K562 (cell line): ENCODE data around the gene HMGCL. TPM values are rescaled to one million over a fixed set of nuclear protein-coding genes. Genes with fewer than 3 reads are reported as not detected.

Source experiments
- BHLHE40 ChIP-seq: IDR thresholded peaks from 2 replicates; pipeline ENCODE4 v1.6.1; 2011; ENCODE audit warnings: low read length, improper control_type of control experiment
- CHD1 ChIP-seq: fragments of 200-600 bp; sonication (generic); IDR thresholded peaks from one replicate; pipeline ENCODE4 v1.6.1; 2012; ENCODE audit warnings: mild to moderate bottlenecking, moderate library complexity, low read length, inconsistent platforms
- CTCF ChIP-seq, 3 experiments: IDR thresholded peaks in 2 of 3; conservative IDR thresholded peaks in 1 of 3; 2 replicates each; pipeline ENCODE4 v1.5.1; 2011 to 2012; ENCODE audit warnings: low read length in 3 of 3, mild to moderate bottlenecking in 3 of 3, control low read depth in 2 of 3, improper control_type of control experiment in 1 of 3, inconsistent platforms in 1 of 3, low read depth in 1 of 3, mixed read lengths in 1 of 3, moderate library complexity in 1 of 3; ENCODE audit not compliant: insufficient read depth in 2 of 3
- FOXP4 ChIP-seq: sonication (generic); formaldehyde crosslinking; IDR thresholded peaks from 2 replicates; pipeline ENCODE4 v1.8.0; 2022; ENCODE audit warnings: mild to moderate bottlenecking, missing genetic modification reagents, borderline replicate concordance
- HDAC6 ChIP-seq: IDR thresholded peaks from 2 replicates; pipeline ENCODE4 v1.6.1; 2012; ENCODE audit warnings: low read depth, mild to moderate bottlenecking, control low read depth, inconsistent platforms, low read length, moderate library complexity
- HMG20B ChIP-seq: fragments of 250-450 bp; sonication (Bioruptor Pico); IDR thresholded peaks from 2 replicates; pipeline ENCODE4 v1.5.0; 2021; ENCODE audit warnings: mild to moderate bottlenecking
- KAT8 ChIP-seq: fragments of 450-650 bp; IDR thresholded peaks from 2 replicates; pipeline ENCODE4 v1.6.1; 2016; ENCODE audit warnings: low read depth, mild to moderate bottlenecking
- NR2C2 ChIP-seq, 2 experiments: fragments of 200-800 bp in 1 of 2; sonication (Bioruptor generic) in 1 of 2; sonication (generic) in 1 of 2; formaldehyde crosslinking in 1 of 2; IDR thresholded peaks; 2 replicates each; pipeline versions ENCODE4 v1.6.1 to v1.8.0; 2016 to 2022; ENCODE audit warnings: mild to moderate bottlenecking in 1 of 2, missing compliant biosample characterization in 1 of 2, missing genetic modification characterization in 1 of 2, missing genetic modification reagents in 1 of 2
- POLR3G ChIP-seq: IDR thresholded peaks from 2 replicates; pipeline ENCODE4 v1.6.1; 2011; ENCODE audit not compliant: insufficient read length, insufficient replicate concordance; ENCODE audit errors: extremely low read depth
- RAD51 ChIP-seq: fragments of 450-650 bp; IDR thresholded peaks from 2 replicates; pipeline ENCODE4 v1.7.1; 2016; ENCODE audit warnings: low read depth, mild to moderate bottlenecking, borderline replicate concordance
- RHOXF2B ChIP-seq: fragments of 250-450 bp; sonication (Bioruptor Pico); conservative IDR thresholded peaks from 2 replicates; pipeline ENCODE4 v1.5.1; 2021
- SREBF1 ChIP-seq: fragments of 150-350 bp; IDR thresholded peaks from 2 replicates; pipeline ENCODE4 v1.6.1; 2014; ENCODE audit warnings: antibody characterized with exemption, low read depth, low read length, borderline replicate concordance
- XRCC4 ChIP-seq: IDR thresholded peaks from one replicate; pipeline ENCODE4 v1.6.1; 2011; ENCODE audit not compliant: insufficient read depth, insufficient read length; ENCODE audit errors: extremely low read depth
- ZBTB1 ChIP-seq: sonication (generic); formaldehyde crosslinking; IDR thresholded peaks from 2 replicates; pipeline ENCODE4 v1.8.1; 2023; ENCODE audit warnings: missing genetic modification reagents, low read depth, mild to moderate bottlenecking, borderline replicate concordance
- ZFX ChIP-seq: sonication (generic); formaldehyde crosslinking; IDR thresholded peaks from 2 replicates; pipeline ENCODE4 v1.8.0; 2022; ENCODE audit warnings: mild to moderate bottlenecking, missing genetic modification reagents, moderate library complexity
- ZNF140 ChIP-seq: fragments of 250-450 bp; sonication (Bioruptor Pico); IDR thresholded peaks from 2 replicates; pipeline ENCODE4 v1.8.0; 2021; ENCODE audit warnings: moderate library complexity, mild to moderate bottlenecking, inconsistent platforms
- ZNF695 ChIP-seq: fragments of 450-650 bp; formaldehyde crosslinking; IDR thresholded peaks from 2 replicates; pipeline ENCODE4 v1.4.0; 2020; ENCODE audit warnings: mild to moderate bottlenecking, moderate library complexity
- polyA plus RNA-seq, 8 experiments: library from polyadenylated mRNA; depleted of rRNA in 4 of 8; stranded (reverse) in 5 of 8; unstranded in 3 of 8; fragments of >200 nt; fragmentation: Nextera tagmentation in 2 of 8; fragmentation: Illumina TruSeq in 1 of 8; extraction: Ambion mirVana in 2 of 8; extraction: Trizol in 1 of 8; gene quantifications; 2 replicates each; pipeline versions ENCODE4 v1.2.1 to v1.2.3, GENCODE V29; 2011 to 2014; ENCODE audit warnings: inconsistent platforms in 1 of 8, missing spikeins in 1 of 8
- total RNA-seq, 7 experiments: library from RNA; depleted of rRNA in 6 of 7; stranded (reverse); fragments of >200 nt in 6 of 7; fragmentation: Illumina TruSeq in 2 of 7; extraction: Trizol in 2 of 7; gene quantifications; 2 replicates each; pipeline versions ENCODE4 v1.2.1 to v1.2.3, GENCODE V29; 2011 to 2021; ENCODE audit warnings: low replicate concordance in 1 of 7
- TF ChIP-seq, protein P1 (sequence below): fragments of 450-650 bp; IDR thresholded peaks from 2 replicates; pipeline ENCODE4 v1.6.1; 2016
- TF ChIP-seq, protein P2 (sequence below): fragments of 250-450 bp; sonication (Bioruptor Pico); IDR thresholded peaks from 2 replicates; pipeline ENCODE4 v1.9.0; 2021; ENCODE audit warnings: mild to moderate bottlenecking
- TF ChIP-seq, protein P3 (sequence below): fragments of 450-650 bp; IDR thresholded peaks from 2 replicates; pipeline ENCODE4 v1.6.1; 2016; ENCODE audit warnings: borderline replicate concordance

The HMGCL gene
- total and polyA plus RNA-seq, 9 of the 15 experiments (the other 6 are each of a cell fraction or from before 2014, with no cell fraction given): 18.0 to 82.2 (median 24.2) TPM

- no peak for TF ChIP-seq ZBTB1 (CRISPR knock-in tag)
- peak; percentile 93 for TF ChIP-seq ZFX (CRISPR knock-in tag)
- TF ChIP-seq CTCF (IDR thresholded peaks at IDR 0.05 in 2 of 3, conservative IDR thresholded peaks at IDR 0.05 in 1 of 3; ENCODE audit: insufficient read depth in 2 of 3, low read depth in 1 of 3, low read length in 3 of 3): peak; percentile 92 to 99 (median 97)
- no peak for TF ChIP-seq FOXP4
- TF ChIP-seq HDAC6: no peak
- no peak; the same call in none of the 2 replicates for TF ChIP-seq BHLHE40
- no peak for TF ChIP-seq RAD51
- TF ChIP-seq ZNF695: no peak
- no peak for TF ChIP-seq CHD1
- TF ChIP-seq ZNF140 (CRISPR knock-in tag): no peak
- no peak for TF ChIP-seq POLR3G
- no peak; the same call in 1 of the 2 replicates for TF ChIP-seq NR2C2 (CRISPR knock-in tag; IDR thresholded peaks at IDR 0.05)
- TF ChIP-seq NR2C2 (tag; IDR thresholded peaks at IDR 0.05): peak; percentile 74
- TF ChIP-seq RHOXF2B: no peak
- TF ChIP-seq, protein P1, sequence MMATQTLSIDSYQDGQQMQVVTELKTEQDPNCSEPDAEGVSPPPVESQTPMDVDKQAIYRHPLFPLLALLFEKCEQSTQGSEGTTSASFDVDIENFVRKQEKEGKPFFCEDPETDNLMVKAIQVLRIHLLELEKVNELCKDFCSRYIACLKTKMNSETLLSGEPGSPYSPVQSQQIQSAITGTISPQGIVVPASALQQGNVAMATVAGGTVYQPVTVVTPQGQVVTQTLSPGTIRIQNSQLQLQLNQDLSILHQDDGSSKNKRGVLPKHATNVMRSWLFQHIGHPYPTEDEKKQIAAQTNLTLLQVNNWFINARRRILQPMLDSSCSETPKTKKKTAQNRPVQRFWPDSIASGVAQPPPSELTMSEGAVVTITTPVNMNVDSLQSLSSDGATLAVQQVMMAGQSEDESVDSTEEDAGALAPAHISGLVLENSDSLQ: peak; percentile 58; the same call in 1 of the 2 replicates
- TF ChIP-seq XRCC4: no peak
- no peak for TF ChIP-seq HMG20B
- TF ChIP-seq, protein P2, sequence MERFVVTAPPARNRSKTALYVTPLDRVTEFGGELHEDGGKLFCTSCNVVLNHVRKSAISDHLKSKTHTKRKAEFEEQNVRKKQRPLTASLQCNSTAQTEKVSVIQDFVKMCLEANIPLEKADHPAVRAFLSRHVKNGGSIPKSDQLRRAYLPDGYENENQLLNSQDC (CRISPR knock-in tag): no peak
- TF ChIP-seq KAT8: no peak
- TF ChIP-seq SREBF1: no peak
- TF ChIP-seq, protein P3, sequence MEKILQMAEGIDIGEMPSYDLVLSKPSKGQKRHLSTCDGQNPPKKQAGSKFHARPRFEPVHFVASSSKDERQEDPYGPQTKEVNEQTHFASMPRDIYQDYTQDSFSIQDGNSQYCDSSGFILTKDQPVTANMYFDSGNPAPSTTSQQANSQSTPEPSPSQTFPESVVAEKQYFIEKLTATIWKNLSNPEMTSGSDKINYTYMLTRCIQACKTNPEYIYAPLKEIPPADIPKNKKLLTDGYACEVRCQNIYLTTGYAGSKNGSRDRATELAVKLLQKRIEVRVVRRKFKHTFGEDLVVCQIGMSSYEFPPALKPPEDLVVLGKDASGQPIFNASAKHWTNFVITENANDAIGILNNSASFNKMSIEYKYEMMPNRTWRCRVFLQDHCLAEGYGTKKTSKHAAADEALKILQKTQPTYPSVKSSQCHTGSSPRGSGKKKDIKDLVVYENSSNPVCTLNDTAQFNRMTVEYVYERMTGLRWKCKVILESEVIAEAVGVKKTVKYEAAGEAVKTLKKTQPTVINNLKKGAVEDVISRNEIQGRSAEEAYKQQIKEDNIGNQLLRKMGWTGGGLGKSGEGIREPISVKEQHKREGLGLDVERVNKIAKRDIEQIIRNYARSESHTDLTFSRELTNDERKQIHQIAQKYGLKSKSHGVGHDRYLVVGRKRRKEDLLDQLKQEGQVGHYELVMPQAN: no peak
These were observed 42.8 kb upstream of the HMGCL start, which contains the start of gene FUCA1 (continued) for GRCh38 chr1:23867895-23868556.
